ENCODE measurements around the gene HCCS. TPM values are rescaled to one million over a fixed set of nuclear protein-coding genes. Genes with fewer than 3 reads are reported as not detected.
A peak's percentile ranks its signal among the peaks of the same experiment; 100 is the strongest.

Gene HCCS
- total RNA-seq, 1 experiment from 2014 or later: 32.7 TPM

GRCh38 chrX:11100281-11101035 is 10.7 kb upstream of the HCCS start:
- Histone ChIP-seq H3K4me1 (ENCODE audit: control insufficient read depth, insufficient read depth, low read length) (no peaks in the 10 kb centered on the region), H3K9me3 (ENCODE audit: control insufficient read depth, insufficient read depth, low read depth, low read length) (no peaks in the 10 kb centered on the region), H3K36me3 (ENCODE audit: control insufficient read depth, insufficient read depth, low read length) (no peaks in the 10 kb centered on the region), H3K4me3 (ENCODE audit: low read depth in 2 of 2, low read length in 2 of 2) (no peak overlapping the region), H3K27me3 (ENCODE audit: control insufficient read depth, insufficient read depth, low read length) (no peaks in the 10 kb centered on the region), H3K27ac (ENCODE audit: low read length) (peak overlapping the region; percentile 57; the same call in 1 of the 2 replicates)
- peak; percentile 65; the same call in 1 of the 2 replicates for ATAC-seq
- intact Hi-C loops (cut with micrococcal nuclease; ENCODE audit: unreplicated experiment) (no loop called here), in situ Hi-C loops (cut with HindIII; ENCODE audit: low pct_unique_long_range_greater_than_20kb, low sequenced_read_pairs) (no loop called here)
- ChIA-PET CTCF (interaction anchor here (0.8 to 1.5 kb wide), 2 partner anchors 331 to 910 kb away, joined by 4 to 5 read pairs; no protein-coding TSS in a partner anchor), POLR2A (no interaction called here)
- DNase-seq (ENCODE audit: low read depth, low spot score): no peak
- no peak for TF ChIP-seq TCF7L2 (IDR thresholded peaks at IDR 0.05; ENCODE audit: low read depth, low read length)
- peak; percentile 62 for TF ChIP-seq CTCF (IDR thresholded peaks at IDR 0.05)
- no TSS peak for BruUV-seq (replicated peaks)

DNA sequence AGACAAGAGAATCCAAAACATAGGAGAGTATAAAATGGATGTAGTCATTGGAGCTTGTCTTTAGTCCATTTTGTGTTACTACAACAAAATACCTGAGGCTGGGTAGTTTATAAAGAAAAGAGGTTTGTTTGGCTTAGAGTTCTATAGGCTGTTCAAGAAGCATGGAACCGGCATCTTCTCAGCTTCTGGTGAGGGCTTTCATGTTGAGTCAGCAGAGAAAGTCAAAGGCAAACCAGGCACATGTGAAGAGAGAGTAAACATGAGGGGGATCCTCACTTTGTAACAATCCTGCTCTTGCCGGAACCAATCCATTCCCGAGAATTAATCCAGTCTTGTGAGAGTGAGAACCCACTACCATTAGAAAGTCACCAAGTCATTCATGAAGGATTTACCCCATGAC is 8.1 kb upstream of the HCCS start:
- DNase-seq (ENCODE audit: low read depth, low spot score): no peak
- BruUV-seq (replicated peaks): no TSS peak
- H3K36me3 ChIP-seq (ENCODE audit: control insufficient read depth, insufficient read depth, low read length): no peaks in the 10 kb centered on the region
- TF ChIP-seq TCF7L2 (IDR thresholded peaks at IDR 0.05; ENCODE audit: low read depth, low read length): no peak
- TF ChIP-seq CTCF (IDR thresholded peaks at IDR 0.05): no peak
- no peak for TF ChIP-seq SIN3A (IDR thresholded peaks at IDR 0.05; ENCODE audit: borderline replicate concordance, insufficient read depth, low read depth, low read length)
- TF ChIP-seq, protein P1, sequence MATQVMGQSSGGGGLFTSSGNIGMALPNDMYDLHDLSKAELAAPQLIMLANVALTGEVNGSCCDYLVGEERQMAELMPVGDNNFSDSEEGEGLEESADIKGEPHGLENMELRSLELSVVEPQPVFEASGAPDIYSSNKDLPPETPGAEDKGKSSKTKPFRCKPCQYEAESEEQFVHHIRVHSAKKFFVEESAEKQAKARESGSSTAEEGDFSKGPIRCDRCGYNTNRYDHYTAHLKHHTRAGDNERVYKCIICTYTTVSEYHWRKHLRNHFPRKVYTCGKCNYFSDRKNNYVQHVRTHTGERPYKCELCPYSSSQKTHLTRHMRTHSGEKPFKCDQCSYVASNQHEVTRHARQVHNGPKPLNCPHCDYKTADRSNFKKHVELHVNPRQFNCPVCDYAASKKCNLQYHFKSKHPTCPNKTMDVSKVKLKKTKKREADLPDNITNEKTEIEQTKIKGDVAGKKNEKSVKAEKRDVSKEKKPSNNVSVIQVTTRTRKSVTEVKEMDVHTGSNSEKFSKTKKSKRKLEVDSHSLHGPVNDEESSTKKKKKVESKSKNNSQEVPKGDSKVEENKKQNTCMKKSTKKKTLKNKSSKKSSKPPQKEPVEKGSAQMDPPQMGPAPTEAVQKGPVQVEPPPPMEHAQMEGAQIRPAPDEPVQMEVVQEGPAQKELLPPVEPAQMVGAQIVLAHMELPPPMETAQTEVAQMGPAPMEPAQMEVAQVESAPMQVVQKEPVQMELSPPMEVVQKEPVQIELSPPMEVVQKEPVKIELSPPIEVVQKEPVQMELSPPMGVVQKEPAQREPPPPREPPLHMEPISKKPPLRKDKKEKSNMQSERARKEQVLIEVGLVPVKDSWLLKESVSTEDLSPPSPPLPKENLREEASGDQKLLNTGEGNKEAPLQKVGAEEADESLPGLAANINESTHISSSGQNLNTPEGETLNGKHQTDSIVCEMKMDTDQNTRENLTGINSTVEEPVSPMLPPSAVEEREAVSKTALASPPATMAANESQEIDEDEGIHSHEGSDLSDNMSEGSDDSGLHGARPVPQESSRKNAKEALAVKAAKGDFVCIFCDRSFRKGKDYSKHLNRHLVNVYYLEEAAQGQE (IDR thresholded peaks at IDR 0.05; ENCODE audit: insufficient read depth in 1 of 2, low read depth in 2 of 2, low read length in 1 of 2): no peak
- TF ChIP-seq POLR2AphosphoS5 (IDR thresholded peaks at IDR 0.05; ENCODE audit: low read depth, low read length): no peak
- H3K27me3 ChIP-seq (ENCODE audit: control insufficient read depth, insufficient read depth, low read length): no peaks in the 10 kb centered on the region
- ATAC-seq: no peak
- H3K4me3 ChIP-seq (ENCODE audit: low read depth in 2 of 2, low read length in 2 of 2): no peak overlapping the region
- in situ Hi-C loops (cut with HindIII; ENCODE audit: low pct_unique_long_range_greater_than_20kb, low sequenced_read_pairs): no loop called here
- no peak overlapping the region for H3K27ac ChIP-seq (ENCODE audit: low read length)
- CTCF ChIA-PET: no interaction called here
- POLR2A ChIA-PET: no interaction called here
- intact Hi-C loops (cut with micrococcal nuclease; ENCODE audit: unreplicated experiment): no loop called here
- H3K9me3 ChIP-seq (ENCODE audit: control insufficient read depth, insufficient read depth, low read depth, low read length): no peaks in the 10 kb centered on the region
- no peaks in the 10 kb centered on the region for H3K4me1 ChIP-seq (ENCODE audit: control insufficient read depth, insufficient read depth, low read length)

Data from Panc1 (cell line).